Hematopoietic multipotent progenitor cell (in vitro differentiated cells): ENCODE measurements around the gene MED1. TPM values are rescaled to one million over a fixed set of nuclear protein-coding genes. Genes with fewer than 3 reads are reported as not detected.
"Not testable (repeated sequence)": the region's sequence is repeated elsewhere in the genome, so short reads cannot be mapped to it uniquely, and the experiment has no call there.

Experiments
- DNase-seq, 3 donors: peaks; one replicate each; pipeline ENCODE4 v3.0.0-alpha.2; 2011 to 2015; ENCODE audit warnings: low read depth in 2 of 3, low spot score in 2 of 3
- total RNA-seq: library from RNA; depleted of rRNA; stranded (reverse); fragments of >200 nt; gene quantifications from one replicate; pipeline ENCODE4 v1.2.3, GENCODE V29; 2012

MED1 gene
- total RNA-seq = 17.8 TPM

GRCh38 chr17:39450847-39451581 lies at the start of gene MED1:
Gene MED1, minus strand, starts transcription at chr17:39451263. Its CDS starts 201 bp downstream, at chr17:39451062.
- DNase-seq = peak; percentile 85 to 99 (median 98)

GRCh38 chr17:39496921-39497320 lies 45.9 kb upstream of the MED1 start:
- not testable (repeated sequence) for DNase-seq

- no peak for DNase-seq
Measured at GRCh38 chr17:39487946-39488345, 36.9 kb upstream of the MED1 start.

GRCh38 chr17:39487490-39487889 lies 36.4 kb upstream of the MED1 start:
- not testable (repeated sequence) for DNase-seq

GRCh38 chr17:39486242-39486641 lies 35.2 kb upstream of the MED1 start:
- no peak for DNase-seq

- no peak for DNase-seq
Measured at GRCh38 chr17:39485555-39485954, 34.5 kb upstream of the MED1 start.

GRCh38 chr17:39484178-39484577 lies 33.1 kb upstream of the MED1 start:
- DNase-seq = no peak

- no peak for DNase-seq
Measured at GRCh38 chr17:39483506-39483905, 32.4 kb upstream of the MED1 start.

- not testable (repeated sequence) for DNase-seq
Measured at GRCh38 chr17:39479631-39480030, 28.6 kb upstream of the MED1 start.

GRCh38 chr17:39473310-39473709 lies 22.2 kb upstream of the MED1 start:
- DNase-seq = no peak

GRCh38 chr17:39468610-39469009 lies 17.5 kb upstream of the MED1 start:
- DNase-seq = not testable (repeated sequence)

- not testable (repeated sequence) for DNase-seq
Measured at GRCh38 chr17:39464639-39465181, 13.6 kb upstream of the MED1 start.

- DNase-seq = peak in 2 of 3 donors; percentile 8 to 20
Measured at GRCh38 chr17:39462631-39463375, 11.7 kb upstream of the MED1 start.

- DNase-seq = peak in 1 of 3 donors; percentile 22
Measured at GRCh38 chr17:39461926-39462569, 11.0 kb upstream of the MED1 start.

GRCh38 chr17:39461113-39461925 lies 10.3 kb upstream of the MED1 start, which contains the start of gene CDK12:
Gene CDK12, plus strand, starts transcription at chr17:39461486. Its CDS starts 586 bp downstream, at chr17:39462072.
- DNase-seq = peak; percentile 97 to 100 (median 99)

- DNase-seq = no peak
Measured at GRCh38 chr17:39455919-39456318, 4.9 kb upstream of the MED1 start.

- DNase-seq = no peak
Measured at GRCh38 chr17:39450051-39450450, 1.0 kb downstream of the MED1 start.

GRCh38 chr17:39447561-39447960 lies 3.5 kb downstream of the MED1 start:
- no peak for DNase-seq

- DNase-seq = no peak
Measured at GRCh38 chr17:39443326-39443725, 7.7 kb downstream of the MED1 start.

GRCh38 chr17:39439868-39440267 lies 11.2 kb downstream of the MED1 start:
- DNase-seq = not testable (repeated sequence)
